ENCODE measurements around the gene JADE1. TPM values are rescaled to one million over a fixed set of nuclear protein-coding genes. Genes with fewer than 3 reads are reported as not detected.

Gene JADE1
- total and polyA plus RNA-seq, 9 donors: 21.1 to 29.7 (median 23.4) TPM

GRCh38 chr4:128869776-128870509 lies 60.4 kb downstream of the JADE1 start:
- Histone ChIP-seq H3K4me3 (ENCODE audit: low read length) (no peak overlapping the region), H3K27me3 (ENCODE audit: control insufficient read depth, insufficient read depth, low read length) (no peaks in the 10 kb centered on the region), H3K36me3 (ENCODE audit: control insufficient read depth, insufficient read depth, low read length) (peaks cover 44% of the 10 kb centered on the region), H3K27ac (ENCODE audit: low read length) (no peak overlapping the region), H3K9me3 (replicated peaks; ENCODE audit: control insufficient read depth, low read depth, low read length) (no peaks in the 10 kb centered on the region), H3K4me1 (ENCODE audit: control insufficient read depth, insufficient read depth, low read length) (no peaks in the 10 kb centered on the region)
- DNase-seq: no peak
- WGBS (ENCODE audit: insufficient coverage): no CpG with 5 or more reads among the region's 2 CpGs

GRCh38 chr4:128871948-128872347 lies 62.4 kb downstream of the JADE1 start:
- Histone ChIP-seq H3K4me1 (ENCODE audit: control insufficient read depth, insufficient read depth, low read length) (no peaks in the 10 kb centered on the region), H3K4me3 (ENCODE audit: low read length) (no peak overlapping the region), H3K27ac (ENCODE audit: low read length) (no peak overlapping the region), H3K36me3 (ENCODE audit: control insufficient read depth, insufficient read depth, low read length) (peaks cover 36% of the 10 kb centered on the region), H3K27me3 (ENCODE audit: control insufficient read depth, insufficient read depth, low read length) (no peaks in the 10 kb centered on the region), H3K9me3 (replicated peaks; ENCODE audit: control insufficient read depth, low read depth, low read length) (no peaks in the 10 kb centered on the region)
- DNase-seq: no peak
- 92% methylated on average over 5 of the region's 9 CpGs for WGBS (ENCODE audit: insufficient coverage)

DNA sequence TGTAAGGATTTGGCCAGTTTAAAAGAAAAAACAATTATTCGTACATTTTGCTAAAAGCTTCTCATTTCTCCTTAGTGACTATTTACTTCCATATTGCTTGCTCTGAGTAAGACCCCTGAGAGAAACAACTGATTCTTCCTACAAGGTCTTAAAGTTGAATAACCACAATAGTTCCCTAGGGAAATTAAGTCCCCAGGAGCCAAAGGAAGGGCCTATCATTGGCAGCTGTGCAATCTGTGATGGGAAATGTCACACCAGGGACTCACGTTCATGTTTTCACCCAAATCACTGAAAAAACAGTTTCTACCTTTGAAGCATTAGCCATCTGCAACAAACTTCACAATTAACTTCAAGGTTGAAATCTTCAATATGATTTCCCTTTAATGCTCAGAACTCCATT lies 66.7 kb downstream of the JADE1 start:
- H3K27me3 ChIP-seq (ENCODE audit: control insufficient read depth, insufficient read depth, low read length): no peaks in the 10 kb centered on the region
- H3K9me3 ChIP-seq (replicated peaks; ENCODE audit: control insufficient read depth, low read depth, low read length): no peaks in the 10 kb centered on the region
- no peaks in the 10 kb centered on the region for H3K4me1 ChIP-seq (ENCODE audit: control insufficient read depth, insufficient read depth, low read length)
- H3K27ac ChIP-seq (ENCODE audit: low read length): no peak overlapping the region
- H3K36me3 ChIP-seq (ENCODE audit: control insufficient read depth, insufficient read depth, low read length): peaks cover 18% of the 10 kb centered on the region
- H3K4me3 ChIP-seq (ENCODE audit: low read length): no peak overlapping the region
- WGBS (ENCODE audit: insufficient coverage): 40% methylated on average over 1 of the region's 2 CpGs
- no peak for DNase-seq

- WGBS (ENCODE audit: insufficient coverage): no CpG with 5 or more reads among the region's 4 CpGs
- Histone ChIP-seq H3K36me3 (ENCODE audit: control insufficient read depth, insufficient read depth, low read length) (peaks cover 4% of the 10 kb centered on the region), H3K4me3 (ENCODE audit: low read length) (no peak overlapping the region), H3K4me1 (ENCODE audit: control insufficient read depth, insufficient read depth, low read length) (no peaks in the 10 kb centered on the region), H3K27ac (ENCODE audit: low read length) (no peak overlapping the region), H3K27me3 (ENCODE audit: control insufficient read depth, insufficient read depth, low read length) (no peaks in the 10 kb centered on the region), H3K9me3 (replicated peaks; ENCODE audit: control insufficient read depth, low read depth, low read length) (no peaks in the 10 kb centered on the region)
- DNase-seq: no peak
Measured at GRCh38 chr4:128877934-128878333, 68.4 kb downstream of the JADE1 start.

GRCh38 chr4:128879283-128879682 lies 69.8 kb downstream of the JADE1 start:
- H3K27me3 ChIP-seq (ENCODE audit: control insufficient read depth, insufficient read depth, low read length): no peaks in the 10 kb centered on the region
- DNase-seq: no peak
- H3K36me3 ChIP-seq (ENCODE audit: control insufficient read depth, insufficient read depth, low read length): peaks cover 4% of the 10 kb centered on the region
- no peaks in the 10 kb centered on the region for H3K4me1 ChIP-seq (ENCODE audit: control insufficient read depth, insufficient read depth, low read length)
- no CpG with 5 or more reads among the region's 2 CpGs for WGBS (ENCODE audit: insufficient coverage)
- no peaks in the 10 kb centered on the region for H3K9me3 ChIP-seq (replicated peaks; ENCODE audit: control insufficient read depth, low read depth, low read length)
- H3K27ac ChIP-seq (ENCODE audit: low read length): no peak overlapping the region
- H3K4me3 ChIP-seq (ENCODE audit: low read length): no peak overlapping the region

DNA sequence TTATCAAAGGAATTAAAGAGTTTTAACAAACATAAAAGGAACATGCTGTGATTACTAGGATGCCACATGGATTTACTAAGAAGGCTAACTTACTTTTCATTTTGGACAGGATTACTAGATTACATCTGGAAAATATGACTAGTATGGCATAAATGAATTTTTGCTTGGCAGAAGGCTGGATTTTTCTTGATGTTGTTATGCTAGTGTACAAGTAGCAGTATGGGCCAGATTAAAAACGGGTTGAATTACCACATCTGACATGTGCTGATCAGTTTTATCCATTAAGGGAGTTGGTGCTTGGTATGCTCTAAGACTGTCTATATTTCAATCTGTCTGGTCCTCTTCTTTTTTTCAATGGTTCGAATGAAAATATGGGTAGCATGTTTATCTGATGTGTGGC lies 70.5 kb downstream of the JADE1 start:
- Histone ChIP-seq H3K4me3 (ENCODE audit: low read length) (no peak overlapping the region), H3K36me3 (ENCODE audit: control insufficient read depth, insufficient read depth, low read length) (peaks cover 4% of the 10 kb centered on the region), H3K27me3 (ENCODE audit: control insufficient read depth, insufficient read depth, low read length) (no peaks in the 10 kb centered on the region), H3K4me1 (ENCODE audit: control insufficient read depth, insufficient read depth, low read length) (no peaks in the 10 kb centered on the region), H3K27ac (ENCODE audit: low read length) (no peak overlapping the region), H3K9me3 (replicated peaks; ENCODE audit: control insufficient read depth, low read depth, low read length) (no peaks in the 10 kb centered on the region)
- no CpG with 5 or more reads among the region's 2 CpGs for WGBS (ENCODE audit: insufficient coverage)
- no peak for DNase-seq

GRCh38 chr4:128880662-128881061 lies 71.2 kb downstream of the JADE1 start:
- no peak overlapping the region for H3K4me3 ChIP-seq (ENCODE audit: low read length)
- no peaks in the 10 kb centered on the region for H3K4me1 ChIP-seq (ENCODE audit: control insufficient read depth, insufficient read depth, low read length)
- 20% methylated on average over 1 of the region's 4 CpGs for WGBS (ENCODE audit: insufficient coverage)
- DNase-seq: no peak
- H3K9me3 ChIP-seq (replicated peaks; ENCODE audit: control insufficient read depth, low read depth, low read length): no peaks in the 10 kb centered on the region
- H3K36me3 ChIP-seq (ENCODE audit: control insufficient read depth, insufficient read depth, low read length): peaks cover 2% of the 10 kb centered on the region
- H3K27ac ChIP-seq (ENCODE audit: low read length): no peak overlapping the region
- H3K27me3 ChIP-seq (ENCODE audit: control insufficient read depth, insufficient read depth, low read length): no peaks in the 10 kb centered on the region

GRCh38 chr4:128904821-128905220 lies 95.3 kb downstream of the JADE1 start:
- H3K4me3 ChIP-seq (ENCODE audit: low read length): no peak overlapping the region
- H3K36me3 ChIP-seq (ENCODE audit: control insufficient read depth, insufficient read depth, low read length): no peaks in the 10 kb centered on the region
- no peaks in the 10 kb centered on the region for H3K9me3 ChIP-seq (replicated peaks; ENCODE audit: control insufficient read depth, low read depth, low read length)
- H3K27ac ChIP-seq (ENCODE audit: low read length): no peak overlapping the region
- H3K27me3 ChIP-seq (ENCODE audit: control insufficient read depth, insufficient read depth, low read length): no peaks in the 10 kb centered on the region
- 100% methylated on average over 1 of the region's 3 CpGs for WGBS (ENCODE audit: insufficient coverage)
- no peak for DNase-seq
- H3K4me1 ChIP-seq (ENCODE audit: control insufficient read depth, insufficient read depth, low read length): no peaks in the 10 kb centered on the region

GRCh38 chr4:128906581-128906980 lies 97.1 kb downstream of the JADE1 start:
- Histone ChIP-seq H3K9me3 (replicated peaks; ENCODE audit: control insufficient read depth, low read depth, low read length) (no peaks in the 10 kb centered on the region), H3K27ac (ENCODE audit: low read length) (no peak overlapping the region), H3K27me3 (ENCODE audit: control insufficient read depth, insufficient read depth, low read length) (no peaks in the 10 kb centered on the region), H3K36me3 (ENCODE audit: control insufficient read depth, insufficient read depth, low read length) (no peaks in the 10 kb centered on the region), H3K4me1 (ENCODE audit: control insufficient read depth, insufficient read depth, low read length) (no peaks in the 10 kb centered on the region), H3K4me3 (ENCODE audit: low read length) (no peak overlapping the region)
- WGBS (ENCODE audit: insufficient coverage): 67% methylated on average over 1 of the region's 1 CpG
- DNase-seq: no peak

DNA sequence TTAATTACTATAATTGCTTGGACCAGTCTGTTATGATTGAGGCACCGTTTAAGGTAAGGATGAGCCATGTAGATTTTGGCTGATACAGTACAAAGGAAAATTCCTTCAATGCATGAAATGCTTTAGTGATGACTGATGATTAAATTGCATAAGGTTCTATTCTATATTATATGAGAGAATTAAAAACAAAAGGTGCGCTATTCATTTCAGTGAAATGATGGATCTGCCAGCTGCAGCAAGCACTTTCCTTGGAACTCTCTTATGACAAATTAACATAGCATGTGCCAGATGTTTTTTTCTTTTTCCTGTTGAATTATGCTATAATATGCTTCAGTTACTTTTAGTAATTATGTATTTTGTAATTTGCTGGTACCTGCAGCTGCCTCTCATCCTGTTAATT lies 98.5 kb downstream of the JADE1 start:
- DNase-seq: peak; percentile 44
- Histone ChIP-seq H3K4me1 (ENCODE audit: control insufficient read depth, insufficient read depth, low read length) (no peaks in the 10 kb centered on the region), H3K27ac (ENCODE audit: low read length) (no peak overlapping the region), H3K9me3 (replicated peaks; ENCODE audit: control insufficient read depth, low read depth, low read length) (no peaks in the 10 kb centered on the region), H3K36me3 (ENCODE audit: control insufficient read depth, insufficient read depth, low read length) (no peaks in the 10 kb centered on the region), H3K4me3 (ENCODE audit: low read length) (no peak overlapping the region), H3K27me3 (ENCODE audit: control insufficient read depth, insufficient read depth, low read length) (no peaks in the 10 kb centered on the region)
- no CpG with 5 or more reads among the region's 2 CpGs for WGBS (ENCODE audit: insufficient coverage)

DNA sequence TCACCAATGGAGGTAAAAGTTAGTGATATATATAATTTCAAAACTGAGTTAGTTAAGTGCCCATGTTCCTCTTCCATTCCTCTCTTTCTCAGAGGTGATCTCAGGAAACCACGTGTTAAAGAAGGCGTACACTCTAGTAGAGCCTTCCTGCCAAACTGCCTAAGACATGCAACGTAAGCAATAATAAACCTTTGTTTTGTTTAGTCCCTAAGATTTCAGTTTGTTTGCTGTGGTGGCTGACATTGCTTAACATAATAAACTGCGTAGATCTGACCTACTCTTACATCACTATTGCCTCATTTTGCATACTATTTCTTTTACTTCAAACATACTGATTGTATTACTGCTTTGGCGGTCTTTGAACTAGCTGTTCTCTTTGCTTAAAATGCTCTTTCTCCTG lies 99.2 kb downstream of the JADE1 start:
- Histone ChIP-seq H3K36me3 (ENCODE audit: control insufficient read depth, insufficient read depth, low read length) (no peaks in the 10 kb centered on the region), H3K9me3 (replicated peaks; ENCODE audit: control insufficient read depth, low read depth, low read length) (no peaks in the 10 kb centered on the region), H3K27me3 (ENCODE audit: control insufficient read depth, insufficient read depth, low read length) (no peaks in the 10 kb centered on the region), H3K4me1 (ENCODE audit: control insufficient read depth, insufficient read depth, low read length) (no peaks in the 10 kb centered on the region), H3K4me3 (ENCODE audit: low read length) (no peak overlapping the region), H3K27ac (ENCODE audit: low read length) (no peak overlapping the region)
- no peak for DNase-seq
- WGBS (ENCODE audit: insufficient coverage): 93% methylated on average over 1 of the region's 5 CpGs
